IMR-90 (cell line): Measurements from ENCODE around the gene MAPRE2.

Experiments
- BHLHE40 ChIP-seq: fragments of 150-350 bp; IDR thresholded peaks from 2 replicates; pipeline ENCODE4 v1.6.1; 2016; ENCODE audit warnings: mild to moderate bottlenecking, low read depth, low read length
- CHD1 ChIP-seq: IDR thresholded peaks from 2 replicates; pipeline ENCODE4 v1.6.1; 2012; ENCODE audit warnings: low read depth, low read length, improper control_type of control experiment
- MXI1 ChIP-seq: IDR thresholded peaks from 2 replicates; pipeline ENCODE4 v1.6.1; 2012; ENCODE audit warnings: low read depth, mild to moderate bottlenecking, low read length, moderate library complexity, borderline replicate concordance
- POLR2A ChIP-seq: IDR thresholded peaks from 2 replicates; pipeline ENCODE4 v1.6.1; 2012; ENCODE audit warnings: mild to moderate bottlenecking, low read depth, low read length
- RAD21 ChIP-seq: IDR thresholded peaks from 2 replicates; pipeline ENCODE4 v1.6.1; 2012; ENCODE audit warnings: low read length, improper control_type of control experiment
- RCOR1 ChIP-seq: IDR thresholded peaks from 2 replicates; pipeline ENCODE4 v1.6.1; 2012; ENCODE audit warnings: mild to moderate bottlenecking, low read length, improper control_type of control experiment; ENCODE audit not compliant: insufficient replicate concordance
- RFX5 ChIP-seq: IDR thresholded peaks from 2 replicates; pipeline ENCODE4 v1.8.0; 2012; ENCODE audit warnings: low read depth, mild to moderate bottlenecking, low read length, moderate library complexity
- SMC3 ChIP-seq: fragments of 150-350 bp; IDR thresholded peaks from 2 replicates; pipeline ENCODE4 v1.6.1; 2016; ENCODE audit warnings: low read depth, mild to moderate bottlenecking, antibody characterized with exemption, low read length, moderate library complexity
- TF ChIP-seq, protein P1 (sequence below): conservative IDR thresholded peaks from 2 replicates; pipeline ENCODE4 v1.5.1; 2012; ENCODE audit warnings: mild to moderate bottlenecking, low read depth, low read length, improper control_type of control experiment

DNA sequence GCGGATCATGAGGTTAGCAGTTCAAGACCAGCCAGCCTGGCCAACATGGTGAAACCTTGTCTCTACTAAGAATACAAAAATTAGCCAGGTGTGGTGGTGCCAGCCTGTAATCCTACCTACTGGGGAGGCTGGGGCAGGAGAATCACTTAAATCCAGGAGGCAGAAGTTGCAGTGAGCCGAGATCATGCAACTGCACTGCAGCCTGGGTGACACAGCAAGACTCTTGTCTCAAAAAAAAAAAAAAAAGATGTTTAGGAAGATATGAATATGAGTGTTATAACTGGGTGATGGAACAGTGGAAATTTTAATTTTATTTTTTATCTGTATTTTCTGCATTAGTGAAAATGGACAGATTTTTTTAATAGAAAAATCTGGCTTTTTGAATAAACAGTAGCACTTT lies 14.5 kb downstream of the MAPRE2 start:
- TF ChIP-seq POLR2A (no peak), RFX5 (no peak), SMC3 (no peak), CHD1 (no peak), RAD21 (no peak), BHLHE40 (no peak), MXI1 (no peak), RCOR1 (no peak)
- TF ChIP-seq, protein P1, sequence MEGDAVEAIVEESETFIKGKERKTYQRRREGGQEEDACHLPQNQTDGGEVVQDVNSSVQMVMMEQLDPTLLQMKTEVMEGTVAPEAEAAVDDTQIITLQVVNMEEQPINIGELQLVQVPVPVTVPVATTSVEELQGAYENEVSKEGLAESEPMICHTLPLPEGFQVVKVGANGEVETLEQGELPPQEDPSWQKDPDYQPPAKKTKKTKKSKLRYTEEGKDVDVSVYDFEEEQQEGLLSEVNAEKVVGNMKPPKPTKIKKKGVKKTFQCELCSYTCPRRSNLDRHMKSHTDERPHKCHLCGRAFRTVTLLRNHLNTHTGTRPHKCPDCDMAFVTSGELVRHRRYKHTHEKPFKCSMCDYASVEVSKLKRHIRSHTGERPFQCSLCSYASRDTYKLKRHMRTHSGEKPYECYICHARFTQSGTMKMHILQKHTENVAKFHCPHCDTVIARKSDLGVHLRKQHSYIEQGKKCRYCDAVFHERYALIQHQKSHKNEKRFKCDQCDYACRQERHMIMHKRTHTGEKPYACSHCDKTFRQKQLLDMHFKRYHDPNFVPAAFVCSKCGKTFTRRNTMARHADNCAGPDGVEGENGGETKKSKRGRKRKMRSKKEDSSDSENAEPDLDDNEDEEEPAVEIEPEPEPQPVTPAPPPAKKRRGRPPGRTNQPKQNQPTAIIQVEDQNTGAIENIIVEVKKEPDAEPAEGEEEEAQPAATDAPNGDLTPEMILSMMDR = no peak
